GM19395 (cell line): Measurements from ENCODE around the gene MED12L.

Experiments
- ATAC-seq: cut with Tn5 transposase; IDR thresholded peaks from one replicate; pipeline ENCODE4 v1.9.1; 2021; ENCODE audit warnings: mild to moderate bottlenecking, moderate library complexity; ENCODE audit not compliant: unreplicated experiment

The MED12L gene

GRCh38 chr3:151398895-151399294, 313.4 kb downstream of the MED12L start:
- peak; percentile 57 for ATAC-seq

GRCh38 chr3:151400341-151400740, 314.9 kb downstream of the MED12L start:
- no peak for ATAC-seq

- ATAC-seq: no peak
These were observed 316.9 kb downstream of the MED12L start for GRCh38 chr3:151402349-151402748.

- ATAC-seq: no peak
These were observed 317.8 kb downstream of the MED12L start for GRCh38 chr3:151403246-151403645.

- ATAC-seq: peak; percentile 60
These were observed 318.9 kb downstream of the MED12L start for GRCh38 chr3:151404316-151404715.

- no peak for ATAC-seq
These were observed 322.5 kb downstream of the MED12L start for GRCh38 chr3:151407928-151408327.

GRCh38 chr3:151410891-151411559, 325.6 kb downstream of the MED12L start:
- ATAC-seq: no peak

GRCh38 chr3:151412989-151413388, 327.5 kb downstream of the MED12L start:
- ATAC-seq: no peak

GRCh38 chr3:151415289-151415688, 329.8 kb downstream of the MED12L start:
- no peak for ATAC-seq

GRCh38 chr3:151419806-151420205, 334.3 kb downstream of the MED12L start:
- ATAC-seq: no peak

GRCh38 chr3:151421938-151422337, 336.5 kb downstream of the MED12L start:
- ATAC-seq: peak; percentile 62

GRCh38 chr3:151423091-151423490, 337.6 kb downstream of the MED12L start:
- no peak for ATAC-seq

GRCh38 chr3:151425627-151426340, 340.3 kb downstream of the MED12L start:
- peak; percentile 51 for ATAC-seq

GRCh38 chr3:151426341-151426657, 340.8 kb downstream of the MED12L start:
- peak; percentile 84 for ATAC-seq

GRCh38 chr3:151428386-151428785, 342.9 kb downstream of the MED12L start:
- no peak for ATAC-seq

- no peak for ATAC-seq
These were observed 345.5 kb downstream of the MED12L start for GRCh38 chr3:151430821-151431484.

- no peak for ATAC-seq
These were observed 346.5 kb downstream of the MED12L start for GRCh38 chr3:151431940-151432339.

- ATAC-seq: no peak
These were observed 347.3 kb downstream of the MED12L start for GRCh38 chr3:151432616-151433372.

- no peak for ATAC-seq
These were observed 348.9 kb downstream of the MED12L start for GRCh38 chr3:151434151-151434890.

GRCh38 chr3:151436675-151437446, 351.4 kb downstream of the MED12L start:
- no peak for ATAC-seq
